Transverse colon (tissue), 3 donors: ENCODE data around the gene SPATA25.

Experiments used
- POLR2A ChIP-seq: fragments of 450-650 bp; IDR thresholded peaks from one replicate; pipeline ENCODE4 v1.6.1; 2016; ENCODE audit warnings: antibody characterized with exemption, mild to moderate bottlenecking, moderate library complexity
- TF ChIP-seq, protein P1 (sequence below), 5 experiments: fragments of 200-600 bp in 3 of 5; fragments of 450-650 bp in 2 of 5; sonication (generic) in 3 of 5; IDR thresholded peaks; 1 replicate in 2 of 5; 2 replicates in 3 of 5; pipeline ENCODE4 v1.5.1; 2016 to 2017; ENCODE audit warnings: antibody characterized with exemption in 5 of 5, inconsistent platforms in 3 of 5, mild to moderate bottlenecking in 2 of 5, moderate library complexity in 1 of 5

GRCh38 chr20:45861221-45862075, 26.0 kb downstream of the SPATA25 start:
- TF ChIP-seq, protein P1, sequence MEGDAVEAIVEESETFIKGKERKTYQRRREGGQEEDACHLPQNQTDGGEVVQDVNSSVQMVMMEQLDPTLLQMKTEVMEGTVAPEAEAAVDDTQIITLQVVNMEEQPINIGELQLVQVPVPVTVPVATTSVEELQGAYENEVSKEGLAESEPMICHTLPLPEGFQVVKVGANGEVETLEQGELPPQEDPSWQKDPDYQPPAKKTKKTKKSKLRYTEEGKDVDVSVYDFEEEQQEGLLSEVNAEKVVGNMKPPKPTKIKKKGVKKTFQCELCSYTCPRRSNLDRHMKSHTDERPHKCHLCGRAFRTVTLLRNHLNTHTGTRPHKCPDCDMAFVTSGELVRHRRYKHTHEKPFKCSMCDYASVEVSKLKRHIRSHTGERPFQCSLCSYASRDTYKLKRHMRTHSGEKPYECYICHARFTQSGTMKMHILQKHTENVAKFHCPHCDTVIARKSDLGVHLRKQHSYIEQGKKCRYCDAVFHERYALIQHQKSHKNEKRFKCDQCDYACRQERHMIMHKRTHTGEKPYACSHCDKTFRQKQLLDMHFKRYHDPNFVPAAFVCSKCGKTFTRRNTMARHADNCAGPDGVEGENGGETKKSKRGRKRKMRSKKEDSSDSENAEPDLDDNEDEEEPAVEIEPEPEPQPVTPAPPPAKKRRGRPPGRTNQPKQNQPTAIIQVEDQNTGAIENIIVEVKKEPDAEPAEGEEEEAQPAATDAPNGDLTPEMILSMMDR (IDR thresholded peaks at IDR 0.05) = no peak
- TF ChIP-seq POLR2A = no peak
